ENCODE results near the gene C2orf68.

The C2orf68 gene

GRCh38 chr2:85646166-85646565 is 34.3 kb upstream of the C2orf68 start:
- TF ChIP-seq MAX (IDR thresholded peaks at IDR 0.05) (no peak), REST (IDR thresholded peaks at IDR 0.05; ENCODE audit: low read depth) (no peak), CEBPB (IDR thresholded peaks at IDR 0.05) (no peak), TAF1 (IDR thresholded peaks at IDR 0.05; ENCODE audit: low read depth) (no peak)

- TF ChIP-seq MAX (IDR thresholded peaks at IDR 0.05) (no peak), TAF1 (IDR thresholded peaks at IDR 0.05; ENCODE audit: low read depth) (no peak), CEBPB (IDR thresholded peaks at IDR 0.05) (no peak), YY1 (IDR thresholded peaks at IDR 0.05; ENCODE audit: low read depth) (no peak), REST (IDR thresholded peaks at IDR 0.05; ENCODE audit: low read depth) (no peak), USF1 (IDR thresholded peaks at IDR 0.05) (no peak), EGR1 (IDR thresholded peaks at IDR 0.05) (no peak), CREB1 (IDR thresholded peaks at IDR 0.05; ENCODE audit: low read depth) (no peak), FOXM1 (IDR thresholded peaks at IDR 0.05; ENCODE audit: borderline replicate concordance, low read depth) (no peak), ZBTB7A (IDR thresholded peaks at IDR 0.05; ENCODE audit: low read depth) (no peak), TEAD4 (IDR thresholded peaks at IDR 0.05) (no peak), NFIC (IDR thresholded peaks at IDR 0.05) (no peak), TCF12 (IDR thresholded peaks at IDR 0.05; ENCODE audit: low read depth) (no peak), RAD21 (IDR thresholded peaks at IDR 0.05; ENCODE audit: low read depth) (no peak), EP300 (IDR thresholded peaks at IDR 0.05; ENCODE audit: borderline replicate concordance) (no peak)
Measured at GRCh38 chr2:85644909-85645308, 33.0 kb upstream of the C2orf68 start.

- TF ChIP-seq REST (IDR thresholded peaks at IDR 0.05; ENCODE audit: low read depth) (no peak), NFIC (IDR thresholded peaks at IDR 0.05) (no peak)
Measured at GRCh38 chr2:85642725-85643124, 30.9 kb upstream of the C2orf68 start.

GRCh38 chr2:85635636-85636035 is 23.8 kb upstream of the C2orf68 start:
- TF ChIP-seq FOXM1 (IDR thresholded peaks at IDR 0.05; ENCODE audit: borderline replicate concordance, low read depth) (no peak), TAF1 (IDR thresholded peaks at IDR 0.05; ENCODE audit: low read depth) (no peak), YY1 (IDR thresholded peaks at IDR 0.05; ENCODE audit: low read depth) (no peak), CREB1 (IDR thresholded peaks at IDR 0.05; ENCODE audit: low read depth) (no peak), RAD21 (IDR thresholded peaks at IDR 0.05; ENCODE audit: low read depth) (no peak), EP300 (IDR thresholded peaks at IDR 0.05; ENCODE audit: borderline replicate concordance) (no peak), TCF12 (IDR thresholded peaks at IDR 0.05; ENCODE audit: low read depth) (no peak), CEBPB (IDR thresholded peaks at IDR 0.05) (no peak), MAX (IDR thresholded peaks at IDR 0.05) (no peak), TEAD4 (IDR thresholded peaks at IDR 0.05) (no peak), NFIC (IDR thresholded peaks at IDR 0.05) (no peak), EGR1 (IDR thresholded peaks at IDR 0.05) (no peak)

GRCh38 chr2:85635011-85635410 is 23.1 kb upstream of the C2orf68 start:
- no peak for TF ChIP-seq TAF1 (IDR thresholded peaks at IDR 0.05; ENCODE audit: low read depth)
- no peak for TF ChIP-seq TCF12 (IDR thresholded peaks at IDR 0.05; ENCODE audit: low read depth)
- TF ChIP-seq FOXM1 (IDR thresholded peaks at IDR 0.05; ENCODE audit: borderline replicate concordance, low read depth) = no peak
- no peak for TF ChIP-seq RAD21 (IDR thresholded peaks at IDR 0.05; ENCODE audit: low read depth)
- no peak for TF ChIP-seq MAX (IDR thresholded peaks at IDR 0.05)
- TF ChIP-seq EP300 (IDR thresholded peaks at IDR 0.05; ENCODE audit: borderline replicate concordance) = no peak
- TF ChIP-seq REST (IDR thresholded peaks at IDR 0.05; ENCODE audit: low read depth) = no peak
- no peak for TF ChIP-seq EGR1 (IDR thresholded peaks at IDR 0.05)
- no peak for TF ChIP-seq USF1 (IDR thresholded peaks at IDR 0.05)
- no peak for TF ChIP-seq ZBTB7A (IDR thresholded peaks at IDR 0.05; ENCODE audit: low read depth)
- TF ChIP-seq YY1 (IDR thresholded peaks at IDR 0.05; ENCODE audit: low read depth) = no peak
- no peak for TF ChIP-seq TEAD4 (IDR thresholded peaks at IDR 0.05)
